Calu3 (cell line): ENCODE measurements around the gene LRRC36. TPM values are rescaled to one million over a fixed set of nuclear protein-coding genes. Genes with fewer than 3 reads are reported as not detected.
A peak's percentile ranks its signal among the peaks of the same experiment; 100 is the strongest.

Source experiments
- BruUV-seq: library from RNA; stranded (reverse); fragments of 400-500 nt; replicated peaks from 2 replicates; lab custom pipeline; 2021; lab: Mats Ljungman, UMichigan
- CTCF ChIA-PET: fragments of 300-600 bp; sonication (Branson Sonifier 250); formaldehyde crosslinking; loops from one replicate; lab custom pipeline; 2022; ENCODE audit warnings: antibody characterized with exemption; lab: Charles Lee
- DNase-seq: peaks from one replicate; pipeline ENCODE4 v3.0.0; 2022
- H3K27ac Mint-ChIP-seq: one replicate; pipeline ENCODE4 v1.8.0; 2022; ENCODE audit warnings: mixed read lengths; ENCODE audit not compliant: unreplicated experiment
- H3K27me3 Mint-ChIP-seq: one replicate; pipeline ENCODE4 v1.8.0; 2022; ENCODE audit warnings: mixed read lengths; ENCODE audit not compliant: unreplicated experiment
- H3K36me3 Mint-ChIP-seq: one replicate; pipeline ENCODE4 v1.8.0; 2022; ENCODE audit warnings: mild to moderate bottlenecking, moderate library complexity, mixed read lengths; ENCODE audit not compliant: insufficient read depth, unreplicated experiment
- H3K4me1 Mint-ChIP-seq: one replicate; pipeline ENCODE4 v1.8.0; 2022; ENCODE audit warnings: mild to moderate bottlenecking, low read depth, mixed read lengths; ENCODE audit not compliant: unreplicated experiment
- H3K4me3 Mint-ChIP-seq: one replicate; pipeline ENCODE4 v1.8.0; 2022; ENCODE audit warnings: mild to moderate bottlenecking, low read depth, moderate library complexity, mixed read lengths; ENCODE audit not compliant: unreplicated experiment
- H3K9me3 Mint-ChIP-seq: one replicate; pipeline ENCODE4 v1.8.0; 2022; ENCODE audit warnings: low read depth, mixed read lengths; ENCODE audit not compliant: unreplicated experiment
- CTCF ChIP-seq: fragments of 200-600 bp; IDR thresholded peaks from one replicate; pipeline ENCODE4 v1.8.0; 2022; ENCODE audit warnings: antibody characterized with exemption; ENCODE audit not compliant: unreplicated experiment
- intact Hi-C: fragments of 100-400 bp; cut with micrococcal nuclease; formaldehyde crosslinking; loops from one replicate; pipeline ENCODE4 v1.10.0; 2022; ENCODE audit not compliant: unreplicated experiment
- total RNA-seq: library from RNA; stranded (reverse); gene quantifications from 2 replicates; pipeline ENCODE4 v1.2.3, GENCODE V29; 2022

The LRRC36 gene
- total RNA-seq, 1 experiment from 2014 or later: 9.2 TPM

- CTCF ChIA-PET: interaction anchor here (0.6 to 4.5 kb wide), 25 partner anchors 8 to 581 kb away, joined by 3 to 68 read pairs (median 4); partner anchors contain the start of genes FHOD1, KCTD19, LRRC36 and SLC9A5
Measured at GRCh38 chr16:67284699-67285646, 41.6 kb upstream of the LRRC36 start.

GRCh38 chr16:67286441-67287235, 40.0 kb upstream of the LRRC36 start:
- H3K27ac Mint-ChIP-seq: no peak overlapping the region
- no peak for DNase-seq
- no peak overlapping the region for H3K4me3 Mint-ChIP-seq
- peaks cover 10% of the 10 kb centered on the region for H3K27me3 Mint-ChIP-seq
- BruUV-seq: no TSS peak
- TF ChIP-seq CTCF: no peak
- CTCF ChIA-PET: interaction anchor here (0.8 to 4.5 kb wide), 5 partner anchors 10 to 41 kb away, joined by 3 to 68 read pairs (median 9); partner anchors contain the start of genes FHOD1, KCTD19, LRRC36 and SLC9A5
- intact Hi-C loops: no loop called here
- peaks cover 9% of the 10 kb centered on the region for H3K4me1 Mint-ChIP-seq
- no peaks in the 10 kb centered on the region for H3K36me3 Mint-ChIP-seq
- no peaks in the 10 kb centered on the region for H3K9me3 Mint-ChIP-seq

More at GRCh38 chr16:67284699-67285646, 41.6 kb upstream of the LRRC36 start:
- Mint-ChIP-seq H3K4me1 (peaks cover 9% of the 10 kb centered on the region), H3K4me3 (no peak overlapping the region), H3K9me3 (no peaks in the 10 kb centered on the region), H3K27me3 (peaks cover 10% of the 10 kb centered on the region), H3K36me3 (no peaks in the 10 kb centered on the region), H3K27ac (no peak overlapping the region)
- intact Hi-C loops: no loop called here
- peak; percentile 86 for DNase-seq
- TF ChIP-seq CTCF: peak; percentile 85
- BruUV-seq: no TSS peak

GRCh38 chr16:67287960-67288359, 38.7 kb upstream of the LRRC36 start:
- TF ChIP-seq CTCF: no peak
- DNase-seq: no peak
- H3K4me1 Mint-ChIP-seq: peaks cover 9% of the 10 kb centered on the region
- H3K27me3 Mint-ChIP-seq: peaks cover 19% of the 10 kb centered on the region
- no peaks in the 10 kb centered on the region for H3K9me3 Mint-ChIP-seq
- no peak overlapping the region for H3K4me3 Mint-ChIP-seq
- intact Hi-C loops: no loop called here
- CTCF ChIA-PET: interaction anchor here (0.8 kb wide), 1 partner anchor 27 kb away, joined by 3 read pairs; no protein-coding TSS in a partner anchor
- H3K36me3 Mint-ChIP-seq: no peaks in the 10 kb centered on the region
- BruUV-seq: no TSS peak
- H3K27ac Mint-ChIP-seq: no peak overlapping the region

- Mint-ChIP-seq H3K27ac (no peak overlapping the region), H3K36me3 (no peaks in the 10 kb centered on the region), H3K27me3 (peaks cover 38% of the 10 kb centered on the region), H3K4me3 (no peak overlapping the region), H3K4me1 (peaks cover 4% of the 10 kb centered on the region), H3K9me3 (no peaks in the 10 kb centered on the region)
- BruUV-seq: no TSS peak
- CTCF ChIA-PET: no interaction called here
- no peak for DNase-seq
- intact Hi-C loops: no loop called here
- TF ChIP-seq CTCF: no peak
Measured at GRCh38 chr16:67291461-67291860, 35.2 kb upstream of the LRRC36 start.
